HUES6 (cell line): ENCODE measurements around the gene ZNF579.

ENCODE experiments used
- H3K27ac ChIP-seq: 2 replicates; pipeline ENCODE4 v1.7.0; 2013; ENCODE audit warnings: low read depth, mild to moderate bottlenecking, low read length, inconsistent platforms
- H3K27me3 ChIP-seq: 2 replicates; pipeline ENCODE4 v1.6.1; 2013; ENCODE audit warnings: low read length; ENCODE audit not compliant: control insufficient read depth, insufficient read depth
- H3K36me3 ChIP-seq: 2 replicates; pipeline ENCODE4 v1.6.1; 2013; ENCODE audit warnings: low read length; ENCODE audit not compliant: control insufficient read depth, insufficient read depth
- H3K4me1 ChIP-seq: 2 replicates; pipeline ENCODE4 v1.6.1; 2013; ENCODE audit warnings: low read length; ENCODE audit not compliant: control insufficient read depth, insufficient read depth
- H3K4me3 ChIP-seq: 2 replicates; pipeline ENCODE4 v1.5.1; 2013; ENCODE audit warnings: low read depth, low read length
- H3K9ac ChIP-seq: one replicate; pipeline ENCODE4 v1.6.1; 2013; ENCODE audit warnings: mild to moderate bottlenecking, low read length
- H3K9me3 ChIP-seq: 2 replicates; pipeline ENCODE4 v1.6.1; 2013; ENCODE audit warnings: low read depth, low read length; ENCODE audit not compliant: control insufficient read depth, insufficient read depth

The ZNF579 gene

DNA sequence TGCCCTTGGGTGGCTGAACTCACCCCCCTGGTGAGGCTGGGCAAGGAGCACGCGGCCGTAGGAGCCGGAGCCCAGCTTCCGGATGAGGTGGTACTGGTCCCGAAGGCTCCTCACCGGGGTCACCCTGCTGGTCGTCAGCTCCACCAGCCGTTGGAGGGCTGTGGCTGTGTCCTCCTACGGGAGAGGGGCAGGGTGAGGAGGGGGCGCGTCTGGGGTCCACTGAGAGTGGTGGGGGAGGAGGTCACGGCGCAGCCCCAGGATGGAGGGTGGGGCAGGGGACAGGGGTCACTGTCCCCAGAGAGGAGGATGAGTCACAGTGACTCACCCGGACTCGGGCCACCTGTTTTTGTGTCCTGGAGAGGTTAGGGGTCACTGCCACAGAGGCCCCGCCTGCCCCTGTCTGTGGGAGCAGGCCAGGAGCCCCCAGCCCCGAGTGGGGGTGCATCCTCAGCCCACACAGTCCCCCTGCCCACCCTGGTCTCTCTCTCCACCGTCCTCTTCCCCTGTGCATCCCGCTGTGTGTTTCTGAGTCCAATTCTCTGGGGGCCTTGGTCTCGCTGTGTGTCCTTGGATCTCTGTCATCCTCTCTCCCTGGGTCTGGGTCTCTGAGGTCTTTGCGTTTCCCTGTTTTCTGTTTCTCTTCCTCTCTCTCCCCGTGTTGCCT is 35.7 kb downstream of the ZNF579 start:
- Histone ChIP-seq H3K9ac (no peak overlapping the region), H3K4me1 (peaks cover 28% of the 10 kb centered on the region), H3K36me3 (no peaks in the 10 kb centered on the region), H3K4me3 (no peak overlapping the region), H3K27ac (no peak overlapping the region), H3K27me3 (no peaks in the 10 kb centered on the region; the same call in 1 of the 2 replicates), H3K9me3 (no peaks in the 10 kb centered on the region)

DNA sequence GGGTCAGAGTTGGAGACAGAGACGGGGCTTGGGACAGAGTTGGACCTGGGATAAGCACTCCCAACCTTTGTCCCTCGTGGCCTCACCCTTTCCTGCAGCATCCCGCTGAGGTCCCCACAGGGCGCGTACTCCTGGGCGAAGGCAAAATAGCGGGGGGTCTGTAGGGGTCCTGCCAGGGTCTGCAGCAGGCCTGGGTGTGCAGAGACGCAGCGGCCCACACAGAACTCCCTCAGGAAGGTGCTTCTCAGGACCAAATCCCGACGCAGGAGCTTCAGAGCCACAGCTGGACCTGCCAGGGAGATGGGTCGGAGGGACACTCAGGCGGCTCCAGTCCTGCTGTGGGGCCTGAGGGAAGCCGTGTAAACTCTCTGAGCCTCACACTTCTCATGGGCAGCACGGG is 36.6 kb downstream of the ZNF579 start:
- Histone ChIP-seq H3K27ac (no peak overlapping the region), H3K9me3 (no peaks in the 10 kb centered on the region), H3K27me3 (no peaks in the 10 kb centered on the region; the same call in 1 of the 2 replicates), H3K4me1 (peaks cover 23% of the 10 kb centered on the region), H3K4me3 (no peak overlapping the region), H3K9ac (no peak overlapping the region), H3K36me3 (no peaks in the 10 kb centered on the region)

- no peak overlapping the region for H3K4me3 ChIP-seq
- H3K4me1 ChIP-seq = peaks cover 23% of the 10 kb centered on the region
- no peak overlapping the region for H3K9ac ChIP-seq
- H3K9me3 ChIP-seq = no peaks in the 10 kb centered on the region
- H3K27ac ChIP-seq = no peak overlapping the region
- H3K36me3 ChIP-seq = no peaks in the 10 kb centered on the region
- H3K27me3 ChIP-seq = no peaks in the 10 kb centered on the region; the same call in 1 of the 2 replicates
Measured at GRCh38 chr19:55543567-55543966, 37.1 kb downstream of the ZNF579 start.

DNA sequence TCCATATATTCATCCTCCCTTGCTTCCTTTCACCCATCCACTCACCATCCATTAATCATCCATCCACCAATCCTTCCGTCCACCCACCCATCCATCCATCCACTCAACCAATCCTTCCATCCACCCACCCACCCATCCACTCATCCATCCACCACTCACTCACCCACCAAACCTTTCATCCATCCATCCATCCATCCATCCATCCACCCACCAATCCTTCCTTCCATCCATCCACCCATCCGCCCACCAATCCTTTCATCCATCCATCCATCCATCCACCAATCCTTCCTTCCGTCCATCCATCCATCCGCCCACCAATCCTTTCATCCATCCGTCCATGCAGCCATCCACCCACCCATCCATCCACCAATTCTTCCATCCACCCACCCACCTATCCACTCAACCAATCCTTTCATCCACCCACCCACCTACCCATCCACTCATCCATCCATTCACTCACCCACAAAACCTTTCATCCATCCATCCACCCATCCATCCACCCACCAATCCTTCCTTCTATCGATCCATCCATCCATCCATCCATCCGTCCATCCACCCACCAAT is 38.3 kb downstream of the ZNF579 start:
- Histone ChIP-seq H3K27me3 (no peaks in the 10 kb centered on the region; the same call in 1 of the 2 replicates), H3K9me3 (no peaks in the 10 kb centered on the region), H3K9ac (no peak overlapping the region), H3K27ac (no peak overlapping the region), H3K36me3 (no peaks in the 10 kb centered on the region), H3K4me3 (no peak overlapping the region), H3K4me1 (peaks cover 26% of the 10 kb centered on the region)

GRCh38 chr19:55541091-55541490 is 39.6 kb downstream of the ZNF579 start:
- Histone ChIP-seq H3K36me3 (no peaks in the 10 kb centered on the region), H3K9me3 (no peaks in the 10 kb centered on the region), H3K4me3 (no peak overlapping the region), H3K27me3 (no peaks in the 10 kb centered on the region; the same call in 1 of the 2 replicates), H3K9ac (no peak overlapping the region), H3K4me1 (peaks cover 22% of the 10 kb centered on the region), H3K27ac (no peak overlapping the region)

GRCh38 chr19:55540619-55541018 is 40.0 kb downstream of the ZNF579 start:
- Histone ChIP-seq H3K4me1 (peaks cover 18% of the 10 kb centered on the region), H3K9me3 (no peaks in the 10 kb centered on the region), H3K27me3 (no peaks in the 10 kb centered on the region; the same call in 1 of the 2 replicates), H3K4me3 (no peak overlapping the region), H3K27ac (no peak overlapping the region), H3K36me3 (no peaks in the 10 kb centered on the region), H3K9ac (no peak overlapping the region)

DNA sequence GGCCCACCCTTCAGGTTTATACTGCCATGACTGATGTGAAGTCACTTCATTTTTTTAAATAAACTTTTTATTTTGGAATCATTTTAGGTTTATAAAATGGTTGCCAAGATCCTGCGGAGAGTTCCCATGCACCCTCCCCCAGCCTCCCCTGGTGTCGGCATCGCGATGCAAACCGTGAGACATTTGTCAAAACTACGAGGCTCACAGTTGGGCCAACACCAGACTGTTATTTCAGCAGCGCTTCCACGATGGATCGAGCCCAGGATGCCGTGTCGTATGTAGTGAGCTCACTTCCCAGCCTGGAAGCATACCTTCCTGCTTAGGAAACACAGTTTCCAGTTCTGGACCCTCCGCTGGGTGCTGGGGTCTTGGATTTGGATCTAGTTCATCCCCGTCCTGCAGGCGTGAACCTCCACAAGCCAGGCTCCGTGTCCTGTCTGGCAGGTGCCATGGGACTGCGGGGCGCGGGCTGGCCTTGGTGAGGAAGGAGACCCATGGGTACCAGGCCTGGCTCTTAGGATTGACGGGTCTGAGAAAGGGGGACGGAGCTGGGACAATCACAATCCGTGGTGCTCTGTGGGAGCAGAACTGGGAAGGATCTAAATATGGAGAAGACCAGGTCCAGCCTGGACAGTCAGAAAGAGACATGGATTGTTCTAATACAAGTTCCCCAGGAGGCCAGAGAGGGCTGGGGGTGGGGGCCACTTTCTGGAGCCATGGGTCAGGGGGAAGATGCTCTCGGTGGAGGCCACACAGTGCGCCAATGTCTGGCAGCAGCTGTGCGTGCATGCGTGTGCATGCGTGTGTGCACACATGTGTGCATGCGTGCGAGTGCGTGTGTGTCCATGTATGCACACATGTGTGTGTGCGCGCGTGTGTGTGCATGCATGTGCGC is 41.3 kb downstream of the ZNF579 start:
- H3K4me1 ChIP-seq = peaks cover 14% of the 10 kb centered on the region
- no peak overlapping the region for H3K9ac ChIP-seq
- no peaks in the 10 kb centered on the region for H3K36me3 ChIP-seq
- H3K4me3 ChIP-seq = no peak overlapping the region
- no peak overlapping the region for H3K27ac ChIP-seq
- no peaks in the 10 kb centered on the region for H3K9me3 ChIP-seq
- H3K27me3 ChIP-seq = no peaks in the 10 kb centered on the region; the same call in 1 of the 2 replicates

- no peaks in the 10 kb centered on the region for H3K36me3 ChIP-seq
- H3K4me1 ChIP-seq = peaks cover 14% of the 10 kb centered on the region
- H3K9ac ChIP-seq = no peak overlapping the region
- H3K27me3 ChIP-seq = no peaks in the 10 kb centered on the region; the same call in 1 of the 2 replicates
- no peak overlapping the region for H3K4me3 ChIP-seq
- no peaks in the 10 kb centered on the region for H3K9me3 ChIP-seq
- peak overlapping the region; percentile 37; the same call in 1 of the 2 replicates for H3K27ac ChIP-seq
Measured at GRCh38 chr19:55538132-55538531, 42.5 kb downstream of the ZNF579 start.

DNA sequence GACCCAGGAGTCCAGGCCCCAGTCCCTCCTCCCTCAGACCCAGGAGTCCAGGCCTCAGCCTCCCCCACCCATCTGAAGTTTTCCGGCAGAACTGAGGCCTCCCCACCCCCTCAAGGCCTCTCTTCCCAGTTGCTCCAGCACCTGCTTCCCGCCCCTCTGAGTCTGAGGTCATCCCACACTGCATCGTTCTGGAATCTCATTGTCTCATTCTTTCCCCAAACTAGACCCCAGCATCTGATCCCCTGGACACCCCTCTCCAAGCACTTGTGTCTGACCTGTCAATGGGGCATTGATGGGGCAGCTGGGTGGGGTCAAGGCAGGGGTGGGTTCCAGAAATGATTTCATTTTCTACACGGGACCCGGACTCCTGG is 42.9 kb downstream of the ZNF579 start:
- H3K36me3 ChIP-seq = no peaks in the 10 kb centered on the region
- no peak overlapping the region for H3K4me3 ChIP-seq
- no peaks in the 10 kb centered on the region for H3K9me3 ChIP-seq
- peak overlapping the region; percentile 37; the same call in 1 of the 2 replicates for H3K27ac ChIP-seq
- no peaks in the 10 kb centered on the region; the same call in 1 of the 2 replicates for H3K27me3 ChIP-seq
- no peak overlapping the region for H3K9ac ChIP-seq
- H3K4me1 ChIP-seq = peaks cover 14% of the 10 kb centered on the region

DNA sequence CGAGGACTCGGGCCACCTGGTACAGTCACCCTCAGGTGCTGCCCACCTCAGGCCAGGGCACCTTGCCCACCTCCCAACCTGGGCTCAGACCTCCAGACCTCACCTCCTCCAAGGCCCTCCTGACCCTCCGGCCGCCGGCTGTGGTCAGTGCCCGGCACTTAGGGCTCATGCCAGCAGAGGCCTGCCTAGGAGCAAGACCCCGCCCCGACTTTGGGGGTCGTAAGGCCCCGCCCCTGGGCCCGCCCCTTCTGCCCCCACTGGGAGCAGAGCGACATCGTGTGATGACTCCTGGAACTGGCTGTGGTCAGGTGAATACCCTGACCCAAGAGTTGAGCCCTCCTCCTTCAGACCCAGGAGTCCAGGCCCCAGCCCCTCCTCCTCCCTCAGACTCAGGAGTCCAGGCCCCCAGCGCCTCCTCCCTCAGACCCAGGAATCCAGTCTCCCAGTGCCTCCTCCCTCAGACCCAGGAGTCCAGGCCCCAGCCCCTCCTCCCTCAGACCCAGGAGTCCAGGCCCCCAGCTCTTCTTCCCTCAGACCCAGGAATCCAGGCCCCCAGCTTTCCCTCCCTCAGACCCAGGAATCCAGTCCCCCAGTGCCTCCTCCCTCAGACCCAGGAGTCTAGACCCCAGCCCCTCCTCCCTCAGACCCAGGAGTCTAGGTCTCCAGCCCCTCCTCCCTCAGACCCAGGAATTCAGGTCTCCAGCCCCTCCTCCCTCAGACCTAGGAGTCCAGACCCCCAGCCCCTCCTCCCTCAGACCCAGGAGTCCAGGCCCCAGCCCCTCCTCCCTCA is 43.5 kb downstream of the ZNF579 start, which contains the start of gene SBK2:
SBK2 (minus strand) TSS at position 183 of the 790 bp plus-strand sequence. CDS start 839 bp downstream, outside the sequence.
- Histone ChIP-seq H3K27ac (peak within 1 kb of the TSS; percentile 37; the same call in 1 of the 2 replicates), H3K9ac (no peak within 1 kb of the TSS), H3K9me3 (no peaks in the 10 kb centered on the region)

More for the DNA sequence above, 43.5 kb downstream of the ZNF579 start, which contains the start of gene SBK2:
- Histone ChIP-seq H3K4me3 (peak within 1 kb of the TSS; percentile 50), H3K36me3 (no peaks in the 10 kb centered on the region), H3K27me3 (no peaks in the 10 kb centered on the region; the same call in 1 of the 2 replicates), H3K4me1 (peaks cover 14% of the 10 kb centered on the region)
